ENCODE measurements around the gene SCYGR7.

Gene SCYGR7

DNA sequence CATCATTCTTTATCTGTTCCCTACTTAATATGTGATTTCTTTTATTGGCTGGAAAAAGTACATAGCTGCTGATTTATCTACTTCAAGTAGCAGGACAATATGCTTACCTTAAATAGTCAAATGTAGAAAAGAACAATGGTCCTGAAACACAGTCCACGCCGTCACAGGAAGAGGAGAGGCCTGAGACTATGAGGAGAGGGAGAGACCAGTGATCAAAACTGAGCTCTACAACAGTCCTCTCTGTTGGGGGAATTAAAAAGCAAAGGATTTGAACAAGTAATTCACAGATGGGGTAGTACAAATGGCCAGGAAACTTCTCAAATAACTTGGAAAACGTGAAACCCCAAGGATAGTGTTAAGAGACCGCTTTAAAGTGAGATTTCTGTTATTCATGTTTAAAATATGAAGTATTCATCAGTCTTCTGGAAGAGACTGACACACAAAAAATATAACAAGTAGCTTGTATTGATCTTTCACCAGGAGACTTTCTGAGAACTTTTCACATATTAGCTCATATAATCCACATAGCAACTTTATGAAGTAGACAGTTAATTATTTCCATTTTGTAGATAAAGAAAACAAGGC lies 37.7 kb downstream of the SCYGR7 start:
- H3K36me3 ChIP-seq (ENCODE audit: control insufficient read depth, insufficient read depth, low read length), result no peaks in the 10 kb centered on the region
- no peak overlapping the region for H3K27ac ChIP-seq (ENCODE audit: low read depth, low read length)
- H3K27me3 ChIP-seq (ENCODE audit: control insufficient read depth, insufficient read depth, low read length), result no peaks in the 10 kb centered on the region
- no peak overlapping the region for H3K9ac ChIP-seq (ENCODE audit: low read length)
- no peak overlapping the region for H3K4me3 ChIP-seq (ENCODE audit: low read length)
- no peaks in the 10 kb centered on the region for H3K4me1 ChIP-seq (ENCODE audit: control insufficient read depth, insufficient read depth, low read length)

DNA sequence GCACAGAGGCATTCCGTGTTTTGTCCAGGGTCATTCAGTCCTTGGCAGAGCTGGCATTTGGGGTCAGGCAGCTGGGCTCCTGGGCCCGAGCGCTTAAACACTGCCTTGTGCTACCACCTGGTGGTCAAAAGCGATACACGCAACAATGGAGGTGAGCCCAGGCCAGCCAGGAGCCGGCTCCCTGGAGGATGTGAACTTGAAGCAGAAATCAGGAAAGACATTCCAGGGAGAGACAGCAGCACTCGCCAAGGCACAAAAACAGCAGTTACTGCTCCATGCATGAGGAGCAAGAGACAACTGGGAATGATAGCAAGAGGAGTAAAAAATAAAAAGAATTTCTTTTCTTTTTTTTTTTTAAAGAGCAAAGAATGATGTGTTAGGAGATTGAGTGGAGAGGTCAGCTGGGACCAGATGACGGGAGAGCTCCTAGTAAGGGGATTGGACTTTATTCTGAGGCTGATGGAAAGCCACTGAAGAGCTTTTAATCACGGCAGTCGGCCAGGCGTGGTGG lies 38.3 kb downstream of the SCYGR7 start:
- H3K36me3 ChIP-seq (ENCODE audit: control insufficient read depth, insufficient read depth, low read length), result no peaks in the 10 kb centered on the region
- no peak overlapping the region for H3K27ac ChIP-seq (ENCODE audit: low read depth, low read length)
- no peak overlapping the region for H3K4me3 ChIP-seq (ENCODE audit: low read length)
- no peaks in the 10 kb centered on the region for H3K27me3 ChIP-seq (ENCODE audit: control insufficient read depth, insufficient read depth, low read length)
- no peak overlapping the region for H3K9ac ChIP-seq (ENCODE audit: low read length)
- H3K4me1 ChIP-seq (ENCODE audit: control insufficient read depth, insufficient read depth, low read length), result no peaks in the 10 kb centered on the region

DNA sequence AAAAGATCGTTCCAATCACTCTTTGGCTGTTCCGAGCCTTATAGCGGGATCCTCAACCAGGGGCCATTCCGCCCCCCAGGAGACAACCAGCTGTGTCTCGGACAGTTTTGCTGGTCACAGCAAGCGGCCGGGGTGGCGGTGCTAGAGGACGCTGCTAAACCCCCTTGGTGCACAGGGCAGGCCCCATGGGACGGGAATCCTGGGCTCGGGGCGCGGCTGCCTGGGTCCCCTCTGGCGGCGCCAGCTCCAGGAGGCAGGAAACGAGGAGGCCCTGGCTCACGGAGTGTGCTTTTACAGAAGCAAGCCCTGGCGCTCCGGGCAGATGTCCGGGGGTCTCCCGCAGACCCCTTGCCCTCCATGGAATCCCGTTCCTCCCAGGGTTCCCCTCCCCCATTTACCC lies 39.7 kb downstream of the SCYGR7 start:
- no peak overlapping the region for H3K9ac ChIP-seq (ENCODE audit: low read length)
- no peak overlapping the region for H3K27ac ChIP-seq (ENCODE audit: low read depth, low read length)
- no peaks in the 10 kb centered on the region for H3K36me3 ChIP-seq (ENCODE audit: control insufficient read depth, insufficient read depth, low read length)
- no peaks in the 10 kb centered on the region for H3K27me3 ChIP-seq (ENCODE audit: control insufficient read depth, insufficient read depth, low read length)
- no peak overlapping the region for H3K4me3 ChIP-seq (ENCODE audit: low read length)
- no peaks in the 10 kb centered on the region for H3K4me1 ChIP-seq (ENCODE audit: control insufficient read depth, insufficient read depth, low read length)

DNA sequence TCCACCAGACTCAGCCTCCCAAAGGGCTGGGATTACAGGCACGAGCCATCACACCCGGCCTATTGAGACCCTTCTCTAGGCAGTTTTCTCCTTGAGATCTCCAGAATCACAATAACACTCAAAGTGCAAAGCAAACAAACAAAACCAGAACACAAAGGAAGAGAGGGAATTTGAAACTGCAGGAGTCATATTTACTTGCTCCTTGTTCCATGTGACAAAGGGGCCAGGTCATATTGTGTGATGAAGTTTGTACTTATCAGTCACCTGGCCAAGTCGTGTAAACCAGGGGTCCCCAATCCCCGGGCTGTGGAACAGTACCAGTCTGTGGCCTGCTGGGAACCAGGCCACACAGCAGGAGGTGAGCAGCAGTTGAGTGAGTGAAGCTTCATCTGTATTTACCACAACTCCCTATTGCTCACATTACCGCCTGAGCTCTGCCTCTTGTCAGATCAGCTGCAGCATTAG lies 44.1 kb downstream of the SCYGR7 start:
- H3K4me3 ChIP-seq (ENCODE audit: low read length), result no peak overlapping the region
- no peaks in the 10 kb centered on the region for H3K4me1 ChIP-seq (ENCODE audit: control insufficient read depth, insufficient read depth, low read length)
- H3K9ac ChIP-seq (ENCODE audit: low read length), result no peak overlapping the region
- H3K36me3 ChIP-seq (ENCODE audit: control insufficient read depth, insufficient read depth, low read length), result no peaks in the 10 kb centered on the region
- H3K27me3 ChIP-seq (ENCODE audit: control insufficient read depth, insufficient read depth, low read length), result no peaks in the 10 kb centered on the region
- H3K27ac ChIP-seq (ENCODE audit: low read depth, low read length), result no peak overlapping the region

DNA sequence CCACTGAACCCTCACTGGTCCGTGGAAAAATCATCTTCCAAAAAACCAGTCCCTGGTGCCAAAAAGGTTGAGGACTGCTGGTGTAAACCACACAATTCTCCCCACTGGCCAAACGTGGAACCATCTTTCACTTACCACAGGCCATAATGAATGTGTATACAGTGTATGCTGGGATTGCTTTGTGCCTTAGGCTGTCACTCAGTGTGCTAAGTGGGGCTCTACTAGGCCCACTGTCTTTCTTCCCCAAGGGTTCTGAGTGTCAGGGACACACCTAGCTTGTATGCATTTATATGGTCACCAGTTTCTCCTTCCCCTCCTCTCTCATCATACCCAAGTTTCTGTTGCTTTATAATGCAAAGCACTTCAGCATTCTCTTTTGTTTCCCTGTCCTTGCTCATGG lies 44.8 kb downstream of the SCYGR7 start:
- no peaks in the 10 kb centered on the region for H3K36me3 ChIP-seq (ENCODE audit: control insufficient read depth, insufficient read depth, low read length)
- H3K4me3 ChIP-seq (ENCODE audit: low read length), result no peak overlapping the region
- H3K4me1 ChIP-seq (ENCODE audit: control insufficient read depth, insufficient read depth, low read length), result no peaks in the 10 kb centered on the region
- H3K9ac ChIP-seq (ENCODE audit: low read length), result no peak overlapping the region
- H3K27ac ChIP-seq (ENCODE audit: low read depth, low read length), result no peak overlapping the region
- H3K27me3 ChIP-seq (ENCODE audit: control insufficient read depth, insufficient read depth, low read length), result no peaks in the 10 kb centered on the region

DNA sequence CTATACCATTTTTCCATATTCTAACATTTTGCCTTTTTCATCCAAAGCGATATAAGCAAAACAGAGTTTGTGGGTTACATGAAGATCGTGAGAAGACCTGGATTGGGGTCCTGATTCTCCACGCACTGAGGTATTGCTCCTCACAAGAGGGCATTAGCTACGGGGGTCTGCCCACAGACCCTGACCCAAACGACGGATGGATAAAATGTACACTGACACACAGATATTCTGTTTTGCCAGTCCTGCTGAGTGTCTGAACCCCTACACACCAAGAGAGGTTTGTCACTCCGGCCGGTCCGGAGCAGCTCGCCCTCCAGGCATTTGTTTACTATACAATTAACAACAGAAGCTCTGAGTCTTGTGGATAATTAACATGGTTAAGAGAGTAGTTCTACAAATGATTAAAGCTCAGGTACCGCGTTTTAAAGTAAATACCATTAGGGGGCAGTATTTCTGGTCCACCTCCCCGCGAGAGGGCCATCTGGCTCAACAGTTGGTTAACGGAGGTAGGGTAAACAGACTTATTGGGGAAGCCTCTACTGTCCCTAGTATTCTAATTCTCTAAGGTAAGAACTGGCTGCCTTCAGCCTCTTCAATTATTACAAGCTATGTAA lies 46.0 kb downstream of the SCYGR7 start:
- Histone ChIP-seq H3K27me3 (ENCODE audit: control insufficient read depth, insufficient read depth, low read length) (no peaks in the 10 kb centered on the region), H3K4me1 (ENCODE audit: control insufficient read depth, insufficient read depth, low read length) (no peaks in the 10 kb centered on the region), H3K9ac (ENCODE audit: low read length) (no peak overlapping the region), H3K36me3 (ENCODE audit: control insufficient read depth, insufficient read depth, low read length) (no peaks in the 10 kb centered on the region), H3K27ac (ENCODE audit: low read depth, low read length) (no peak overlapping the region), H3K4me3 (ENCODE audit: low read length) (no peak overlapping the region)

DNA sequence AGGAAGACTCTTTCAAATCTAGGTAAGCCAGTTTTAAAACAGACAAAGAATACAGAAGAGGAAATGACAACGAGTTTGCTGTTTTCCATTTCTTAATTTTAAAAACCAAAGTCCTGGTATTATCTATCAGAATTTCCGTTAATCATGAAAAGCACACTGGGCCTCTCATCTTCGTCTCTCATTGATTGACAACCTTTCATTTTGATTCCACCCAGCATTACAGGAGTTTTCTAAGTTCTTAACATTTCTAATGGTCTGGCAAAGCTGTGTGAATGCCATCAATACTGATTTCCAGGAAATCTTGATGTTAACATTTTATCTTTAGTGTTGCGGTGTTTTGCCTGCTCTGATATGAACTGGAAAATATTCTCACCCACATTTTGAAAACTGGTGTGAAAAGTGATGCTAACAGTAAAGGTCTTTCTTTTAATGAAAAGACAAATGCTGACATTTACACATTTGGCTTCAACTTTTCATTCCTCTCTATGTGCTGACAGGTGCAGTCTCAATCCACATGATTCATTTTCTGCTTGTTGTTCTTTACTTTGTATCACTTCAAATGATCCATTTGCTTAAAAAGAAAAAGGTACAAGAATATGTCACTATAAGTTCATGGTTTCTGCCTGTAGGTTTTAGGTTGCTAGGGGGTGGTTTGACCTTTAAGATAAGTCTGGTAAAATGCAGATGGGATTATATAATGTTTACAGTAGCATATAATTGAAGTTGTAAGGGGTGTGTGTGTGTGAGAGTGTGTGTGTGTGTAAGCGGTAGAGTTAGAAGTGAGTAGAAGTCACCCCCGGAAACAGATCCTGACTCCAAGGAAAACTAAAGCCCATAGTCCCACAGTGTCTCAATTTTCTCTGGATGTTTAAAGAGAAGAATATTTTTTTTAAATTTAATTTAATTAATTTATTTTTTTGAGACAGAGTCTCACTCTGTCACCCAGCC lies 47.0 kb downstream of the SCYGR7 start:
- Histone ChIP-seq H3K36me3 (ENCODE audit: control insufficient read depth, insufficient read depth, low read length) (no peaks in the 10 kb centered on the region), H3K27ac (ENCODE audit: low read depth, low read length) (no peak overlapping the region), H3K27me3 (ENCODE audit: control insufficient read depth, insufficient read depth, low read length) (no peaks in the 10 kb centered on the region), H3K4me3 (ENCODE audit: low read length) (no peak overlapping the region), H3K4me1 (ENCODE audit: control insufficient read depth, insufficient read depth, low read length) (no peaks in the 10 kb centered on the region), H3K9ac (ENCODE audit: low read length) (no peak overlapping the region)
